ENCODE results near the gene RPS6KA6.

RPS6KA6 gene

GRCh38 chrX:84162401-84162800 is 25.6 kb downstream of the RPS6KA6 start:
- H3K27me3 Mint-ChIP-seq (ENCODE audit: low read depth, poor library complexity) = peaks cover under 1% of the 10 kb centered on the region
- TF ChIP-seq CTCF (IDR thresholded peaks at IDR 0.05) = no peak
- H3K9me3 Mint-ChIP-seq = peaks cover 7% of the 10 kb centered on the region
- no peak overlapping the region for H3K27ac Mint-ChIP-seq
- H3K4me3 Mint-ChIP-seq = no peak overlapping the region
- peaks cover 4% of the 10 kb centered on the region for H3K36me3 Mint-ChIP-seq (ENCODE audit: low read depth)
- H3K4me1 Mint-ChIP-seq = no peaks in the 10 kb centered on the region
- no peak for DNase-seq

GRCh38 chrX:84161641-84162040 is 26.4 kb downstream of the RPS6KA6 start:
- no peak overlapping the region for H3K4me3 Mint-ChIP-seq
- H3K36me3 Mint-ChIP-seq (ENCODE audit: low read depth) = peaks cover 4% of the 10 kb centered on the region
- no peak for TF ChIP-seq CTCF (IDR thresholded peaks at IDR 0.05)
- no peaks in the 10 kb centered on the region for H3K4me1 Mint-ChIP-seq
- no peaks in the 10 kb centered on the region for H3K27me3 Mint-ChIP-seq (ENCODE audit: low read depth, poor library complexity)
- peaks cover 7% of the 10 kb centered on the region for H3K9me3 Mint-ChIP-seq
- H3K27ac Mint-ChIP-seq = no peak overlapping the region
- DNase-seq = no peak

GRCh38 chrX:84160736-84161135 is 27.3 kb downstream of the RPS6KA6 start:
- Mint-ChIP-seq H3K4me1 (no peaks in the 10 kb centered on the region), H3K9me3 (peaks cover 3% of the 10 kb centered on the region), H3K36me3 (ENCODE audit: low read depth) (peaks cover 4% of the 10 kb centered on the region), H3K27me3 (ENCODE audit: low read depth, poor library complexity) (no peaks in the 10 kb centered on the region), H3K4me3 (no peak overlapping the region), H3K27ac (no peak overlapping the region)
- no peak for DNase-seq
- TF ChIP-seq CTCF (IDR thresholded peaks at IDR 0.05) = no peak

GRCh38 chrX:84156821-84157220 is 31.2 kb downstream of the RPS6KA6 start:
- TF ChIP-seq CTCF (IDR thresholded peaks at IDR 0.05) = no peak
- no peak overlapping the region for H3K27ac Mint-ChIP-seq
- no peaks in the 10 kb centered on the region for H3K9me3 Mint-ChIP-seq
- no peaks in the 10 kb centered on the region for H3K27me3 Mint-ChIP-seq (ENCODE audit: low read depth, poor library complexity)
- no peaks in the 10 kb centered on the region for H3K36me3 Mint-ChIP-seq (ENCODE audit: low read depth)
- no peak for DNase-seq
- H3K4me3 Mint-ChIP-seq = no peak overlapping the region
- no peaks in the 10 kb centered on the region for H3K4me1 Mint-ChIP-seq

- TF ChIP-seq CTCF (IDR thresholded peaks at IDR 0.05) = no peak
- Mint-ChIP-seq H3K36me3 (ENCODE audit: low read depth) (no peaks in the 10 kb centered on the region), H3K4me3 (no peak overlapping the region), H3K27ac (no peak overlapping the region), H3K4me1 (no peaks in the 10 kb centered on the region), H3K9me3 (no peaks in the 10 kb centered on the region), H3K27me3 (ENCODE audit: low read depth, poor library complexity) (no peaks in the 10 kb centered on the region)
- DNase-seq = no peak
Measured at GRCh38 chrX:84155938-84156337, 32.1 kb downstream of the RPS6KA6 start.

GRCh38 chrX:84153538-84153937 is 34.5 kb downstream of the RPS6KA6 start:
- no peak for DNase-seq
- no peak for TF ChIP-seq CTCF (IDR thresholded peaks at IDR 0.05)
- H3K27me3 Mint-ChIP-seq (ENCODE audit: low read depth, poor library complexity) = no peaks in the 10 kb centered on the region
- H3K9me3 Mint-ChIP-seq = peaks cover 13% of the 10 kb centered on the region
- H3K36me3 Mint-ChIP-seq (ENCODE audit: low read depth) = peaks cover 19% of the 10 kb centered on the region
- no peak overlapping the region for H3K27ac Mint-ChIP-seq
- no peak overlapping the region for H3K4me3 Mint-ChIP-seq
- H3K4me1 Mint-ChIP-seq = no peaks in the 10 kb centered on the region

Measured in nephron progenitor cell (in vitro differentiated cells).